Breast epithelium (tissue), 3 donors: Measurements from ENCODE around the gene PTPRS.

ENCODE experiments used
- POLR2A ChIP-seq: fragments of 450-650 bp; IDR thresholded peaks from one replicate; pipeline ENCODE4 v1.6.1; 2016; ENCODE audit warnings: antibody characterized with exemption, mild to moderate bottlenecking, moderate library complexity
- POLR2AphosphoS5 ChIP-seq, 3 donors: sonication (generic); formaldehyde crosslinking; IDR thresholded peaks; one replicate each; pipeline ENCODE4 v1.6.1; 2017; ENCODE audit warnings: antibody characterized with exemption in 3 of 3
- TF ChIP-seq, protein P1 (sequence below), 3 donors: fragments of 450-650 bp; IDR thresholded peaks; one replicate each; pipeline ENCODE4 v1.5.1; 2016 to 2017; ENCODE audit warnings: antibody characterized with exemption in 3 of 3, mild to moderate bottlenecking in 3 of 3, moderate library complexity in 3 of 3

DNA sequence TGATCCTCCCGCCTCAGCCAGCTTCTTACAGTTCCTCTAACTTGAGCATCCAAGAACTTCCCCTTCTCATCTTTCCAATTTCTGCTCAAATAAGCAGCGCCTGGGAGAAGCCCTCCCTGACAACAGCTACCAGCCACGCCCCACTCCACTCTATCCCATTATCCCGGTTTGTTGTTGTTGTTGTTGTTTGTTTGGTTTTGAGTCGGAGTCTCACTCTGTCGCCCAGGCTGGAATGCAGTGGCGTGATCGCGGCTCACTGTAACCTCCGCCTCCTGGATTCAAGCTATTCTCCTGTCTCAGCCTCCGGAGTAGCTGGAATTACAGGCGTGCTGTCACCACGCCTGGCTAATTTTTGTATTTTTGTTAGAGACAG, 822 bp upstream of the PTPRS start:
- TF ChIP-seq, protein P1, sequence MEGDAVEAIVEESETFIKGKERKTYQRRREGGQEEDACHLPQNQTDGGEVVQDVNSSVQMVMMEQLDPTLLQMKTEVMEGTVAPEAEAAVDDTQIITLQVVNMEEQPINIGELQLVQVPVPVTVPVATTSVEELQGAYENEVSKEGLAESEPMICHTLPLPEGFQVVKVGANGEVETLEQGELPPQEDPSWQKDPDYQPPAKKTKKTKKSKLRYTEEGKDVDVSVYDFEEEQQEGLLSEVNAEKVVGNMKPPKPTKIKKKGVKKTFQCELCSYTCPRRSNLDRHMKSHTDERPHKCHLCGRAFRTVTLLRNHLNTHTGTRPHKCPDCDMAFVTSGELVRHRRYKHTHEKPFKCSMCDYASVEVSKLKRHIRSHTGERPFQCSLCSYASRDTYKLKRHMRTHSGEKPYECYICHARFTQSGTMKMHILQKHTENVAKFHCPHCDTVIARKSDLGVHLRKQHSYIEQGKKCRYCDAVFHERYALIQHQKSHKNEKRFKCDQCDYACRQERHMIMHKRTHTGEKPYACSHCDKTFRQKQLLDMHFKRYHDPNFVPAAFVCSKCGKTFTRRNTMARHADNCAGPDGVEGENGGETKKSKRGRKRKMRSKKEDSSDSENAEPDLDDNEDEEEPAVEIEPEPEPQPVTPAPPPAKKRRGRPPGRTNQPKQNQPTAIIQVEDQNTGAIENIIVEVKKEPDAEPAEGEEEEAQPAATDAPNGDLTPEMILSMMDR (IDR thresholded peaks at IDR 0.05): no peak
- TF ChIP-seq POLR2AphosphoS5 (IDR thresholded peaks at IDR 0.05): no peak
- no peak for TF ChIP-seq POLR2A
